ENCODE data around the gene GNG10.

- TF ChIP-seq CTCF (IDR thresholded peaks at IDR 0.05; ENCODE audit: insufficient read depth, low read length, poor library complexity, severe bottlenecking) = no peak
- TF ChIP-seq EZH2phosphoT487 (conservative IDR thresholded peaks at IDR 0.05; ENCODE audit: low read length) = no peak
These were observed 6.7 kb downstream of the GNG10 start for GRCh38 chr9:111668026-111668573.

All from SU-DHL-6 (cell line).